Camera-type eye (tissue), 1 donor: ENCODE results near the gene TRIM22. TPM values are rescaled to one million over a fixed set of nuclear protein-coding genes. Genes with fewer than 3 reads are reported as not detected.

Experiments
- total RNA-seq: library from RNA; depleted of rRNA; stranded (reverse); fragments of >200 nt; gene quantifications from one replicate; pipeline ENCODE4 v1.2.3, GENCODE V29; 2014

Gene TRIM22, protein sequence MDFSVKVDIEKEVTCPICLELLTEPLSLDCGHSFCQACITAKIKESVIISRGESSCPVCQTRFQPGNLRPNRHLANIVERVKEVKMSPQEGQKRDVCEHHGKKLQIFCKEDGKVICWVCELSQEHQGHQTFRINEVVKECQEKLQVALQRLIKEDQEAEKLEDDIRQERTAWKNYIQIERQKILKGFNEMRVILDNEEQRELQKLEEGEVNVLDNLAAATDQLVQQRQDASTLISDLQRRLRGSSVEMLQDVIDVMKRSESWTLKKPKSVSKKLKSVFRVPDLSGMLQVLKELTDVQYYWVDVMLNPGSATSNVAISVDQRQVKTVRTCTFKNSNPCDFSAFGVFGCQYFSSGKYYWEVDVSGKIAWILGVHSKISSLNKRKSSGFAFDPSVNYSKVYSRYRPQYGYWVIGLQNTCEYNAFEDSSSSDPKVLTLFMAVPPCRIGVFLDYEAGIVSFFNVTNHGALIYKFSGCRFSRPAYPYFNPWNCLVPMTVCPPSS
- 36.4 TPM for total RNA-seq

DNA sequence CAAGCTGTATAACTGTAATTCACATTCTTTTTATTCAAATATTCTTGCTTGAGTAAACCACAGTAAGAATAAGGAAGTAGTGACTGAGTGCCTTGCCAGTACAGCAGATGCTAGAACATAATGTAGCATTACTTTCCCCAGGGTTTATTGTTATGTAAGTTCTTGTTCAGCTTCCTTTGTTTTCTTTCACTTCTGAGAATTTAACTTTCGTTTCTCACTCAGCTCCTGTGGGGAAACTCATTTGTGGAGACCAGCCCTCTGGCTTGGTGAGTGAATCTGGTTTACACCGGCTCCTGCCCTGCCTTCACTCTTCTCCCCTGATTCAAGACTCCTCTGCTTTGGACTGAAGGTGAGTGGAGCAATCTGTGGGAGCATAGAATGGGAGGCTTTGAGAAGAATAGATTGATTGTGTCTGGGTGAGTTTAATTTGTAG, at the start of gene TRIM22:
Gene TRIM22, plus strand, starts transcription at position 240 of the 433 bp plus-strand sequence. CDS start 6,443 bp downstream, outside the sequence.

DNA sequence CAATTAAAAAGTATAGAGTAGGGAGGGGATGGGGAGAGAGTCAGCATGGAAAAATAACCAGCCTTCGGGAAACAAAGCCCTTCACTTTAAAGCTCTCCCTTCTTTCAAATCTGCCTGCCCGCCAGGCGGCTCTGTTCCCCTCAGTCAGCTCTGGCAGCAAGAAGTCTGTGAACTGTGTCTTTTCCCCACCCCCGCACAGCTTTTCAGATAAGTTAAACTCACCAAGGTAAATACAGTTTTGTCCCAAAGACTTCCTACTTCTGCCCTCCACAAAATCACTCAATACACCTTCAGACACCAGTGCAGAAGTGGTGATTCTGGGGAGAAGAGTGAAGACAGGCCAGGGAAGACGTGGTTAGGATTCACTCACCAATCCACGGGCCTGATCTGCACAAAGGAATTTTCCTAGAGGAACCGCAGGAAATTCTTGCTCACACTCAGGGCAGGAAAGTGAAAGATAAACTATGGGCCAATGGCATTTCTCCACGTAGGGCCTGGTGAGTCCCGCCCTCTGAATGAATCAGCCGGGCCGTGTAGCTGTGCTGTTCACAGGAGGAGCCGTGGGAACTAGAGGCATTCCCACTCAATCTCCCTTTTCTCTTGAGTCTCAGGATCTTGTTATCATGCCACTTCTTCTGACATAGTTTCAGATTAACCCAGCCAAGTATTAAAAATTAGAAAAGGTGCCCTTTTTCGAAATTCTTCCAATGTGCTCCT, 4.8 kb upstream of the TRIM22 start, which contains the start of gene TRIM5:
Gene TRIM5, minus strand, starts transcription at position 429 of the 717 bp plus-strand sequence. CDS start 4,897 bp downstream, outside the sequence.

DNA sequence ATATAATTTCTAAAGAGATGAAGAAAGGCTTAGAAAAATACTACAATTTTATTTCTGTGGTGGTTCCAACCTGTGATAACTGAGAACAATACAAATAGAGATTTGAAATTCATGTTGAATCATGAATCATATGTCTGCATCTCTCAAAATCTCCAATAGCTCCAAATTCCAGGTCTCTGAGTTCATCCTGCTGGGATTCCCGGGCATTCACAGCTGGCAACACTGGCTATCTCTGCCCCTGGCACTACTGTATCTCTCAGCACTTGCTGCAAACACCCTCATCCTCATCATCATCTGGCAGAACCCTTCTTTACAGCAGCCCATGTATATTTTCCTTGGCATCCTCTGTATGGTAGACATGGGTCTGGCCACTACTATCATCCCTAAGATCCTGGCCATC, 46.8 kb downstream of the TRIM22 start, which contains the start of gene OR56B1:
Gene OR56B1, plus strand, starts transcription at position 53 of the 400 bp plus-strand sequence. Its CDS starts 69 bp downstream, at position 122.

DNA sequence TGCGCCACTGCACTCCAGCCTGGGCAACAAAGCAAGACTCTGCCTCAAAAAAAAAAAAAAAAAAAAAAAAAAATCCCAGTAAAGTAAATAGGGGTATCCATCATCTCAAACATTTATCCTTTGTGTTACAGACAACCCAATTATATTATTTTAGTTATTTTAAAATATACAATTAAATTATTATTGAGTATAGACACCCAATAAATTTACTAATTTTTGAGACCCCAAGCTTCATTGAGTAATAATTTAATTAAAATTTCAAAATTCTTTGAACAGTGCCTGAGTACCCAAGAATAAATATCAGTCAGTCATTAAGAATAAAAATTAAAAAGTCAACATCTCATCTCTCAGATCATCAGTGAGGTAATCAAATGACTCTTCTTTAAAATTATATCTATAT, 64.4 kb downstream of the TRIM22 start, which contains the start of gene OR52N4:
Gene OR52N4, plus strand, starts transcription at position 301 of the 400 bp plus-strand sequence. CDS start 498 bp downstream, outside the sequence.

Other genes starting within 250 kb of the TRIM22 start
- gene OR51I1, start 248.3 kb upstream of the TRIM22 start, total RNA-seq, result not detected
- gene OR51I2, start 240.5 kb upstream of the TRIM22 start, total RNA-seq, result not detected
- gene OR52D1, start 201.1 kb upstream of the TRIM22 start, total RNA-seq, result not detected
- gene UBQLN3, start 179.8 kb upstream of the TRIM22 start, total RNA-seq, result 0.88 TPM
- gene UBQLNL, start 173.1 kb upstream of the TRIM22 start, total RNA-seq, result 1.2 TPM
- gene OR52H1, start 141.2 kb upstream of the TRIM22 start, total RNA-seq, result 0.66 TPM
- gene OR52B6, start 108.9 kb upstream of the TRIM22 start, total RNA-seq, result not detected
- gene TRIM6, start 93.2 kb upstream of the TRIM22 start, total RNA-seq, result 5.8 TPM
- 5.4 TPM for gene TRIM34, start 64.8 kb upstream of the TRIM22 start, total RNA-seq
- gene TRIM5, start 4.7 kb upstream of the TRIM22 start, total RNA-seq, result 23.4 TPM
- gene OR56B1, start 46.7 kb downstream of the TRIM22 start, total RNA-seq, result not detected
- gene OR52N4, start 64.5 kb downstream of the TRIM22 start, total RNA-seq, result not detected
- not detected for gene OR52N5, start 93.6 kb downstream of the TRIM22 start, total RNA-seq
- gene OR52N1, start 101.5 kb downstream of the TRIM22 start, total RNA-seq, result not detected
- gene OR52N2, start 119.1 kb downstream of the TRIM22 start, total RNA-seq, result not detected
- gene OR52E6, start 152.1 kb downstream of the TRIM22 start, total RNA-seq, result not detected
- gene OR52E8, start 167.9 kb downstream of the TRIM22 start, total RNA-seq, result not detected
- gene OR52E4, start 190.8 kb downstream of the TRIM22 start, total RNA-seq, result not detected
- not detected for gene OR52E5, start 203.4 kb downstream of the TRIM22 start, total RNA-seq